ENCODE results near the gene C17orf107.

DNA sequence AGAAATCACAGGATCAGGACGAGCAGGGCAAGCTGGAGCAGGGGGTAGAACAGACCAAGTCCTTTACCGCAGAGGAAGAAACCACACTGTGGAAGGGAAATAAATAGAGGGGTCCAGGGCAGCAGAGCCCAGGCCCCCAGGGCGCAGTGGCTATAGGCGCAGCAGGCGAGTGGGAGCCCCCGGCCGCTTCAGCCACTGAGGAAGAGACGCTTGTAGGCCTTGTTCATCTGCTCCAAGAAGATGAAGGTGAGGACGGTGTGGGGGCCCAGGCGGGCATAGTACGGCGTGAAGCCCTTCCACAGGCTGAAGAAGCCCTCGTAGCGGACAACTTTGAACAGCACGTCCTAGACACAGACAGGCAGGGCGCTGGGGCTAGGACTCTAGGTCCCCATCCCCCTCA is 38.2 kb downstream of the C17orf107 start:
- TF ChIP-seq, protein P1, sequence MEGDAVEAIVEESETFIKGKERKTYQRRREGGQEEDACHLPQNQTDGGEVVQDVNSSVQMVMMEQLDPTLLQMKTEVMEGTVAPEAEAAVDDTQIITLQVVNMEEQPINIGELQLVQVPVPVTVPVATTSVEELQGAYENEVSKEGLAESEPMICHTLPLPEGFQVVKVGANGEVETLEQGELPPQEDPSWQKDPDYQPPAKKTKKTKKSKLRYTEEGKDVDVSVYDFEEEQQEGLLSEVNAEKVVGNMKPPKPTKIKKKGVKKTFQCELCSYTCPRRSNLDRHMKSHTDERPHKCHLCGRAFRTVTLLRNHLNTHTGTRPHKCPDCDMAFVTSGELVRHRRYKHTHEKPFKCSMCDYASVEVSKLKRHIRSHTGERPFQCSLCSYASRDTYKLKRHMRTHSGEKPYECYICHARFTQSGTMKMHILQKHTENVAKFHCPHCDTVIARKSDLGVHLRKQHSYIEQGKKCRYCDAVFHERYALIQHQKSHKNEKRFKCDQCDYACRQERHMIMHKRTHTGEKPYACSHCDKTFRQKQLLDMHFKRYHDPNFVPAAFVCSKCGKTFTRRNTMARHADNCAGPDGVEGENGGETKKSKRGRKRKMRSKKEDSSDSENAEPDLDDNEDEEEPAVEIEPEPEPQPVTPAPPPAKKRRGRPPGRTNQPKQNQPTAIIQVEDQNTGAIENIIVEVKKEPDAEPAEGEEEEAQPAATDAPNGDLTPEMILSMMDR (IDR thresholded peaks at IDR 0.05; ENCODE audit: poor library complexity, severe bottlenecking): no peak
- no peak for TF ChIP-seq TAF1 (IDR thresholded peaks at IDR 0.05; ENCODE audit: low read depth)
- no peak for TF ChIP-seq MXI1 (conservative IDR thresholded peaks at IDR 0.05; ENCODE audit: poor library complexity, severe bottlenecking)

Measured in neural cell (in vitro differentiated cells).